Mucosa of rectum (tissue), 2 donors: ENCODE results near the gene HTR3A.

Source experiments
- H3K27ac ChIP-seq, 2 donors: one replicate each; pipeline ENCODE4 v1.7.0; 2013; ENCODE audit warnings: inconsistent platforms in 2 of 2, low read depth in 2 of 2, low read length in 2 of 2
- H3K27me3 ChIP-seq, 2 donors: one replicate each; pipeline ENCODE4 v1.7.0; 2013; ENCODE audit warnings: low read length in 2 of 2; ENCODE audit not compliant: control insufficient read depth in 2 of 2, insufficient read depth in 2 of 2
- H3K36me3 ChIP-seq, 2 donors: one replicate each; pipeline ENCODE4 v1.7.0; 2013; ENCODE audit warnings: low read length in 2 of 2; ENCODE audit not compliant: control insufficient read depth in 2 of 2, insufficient read depth in 2 of 2
- H3K4me1 ChIP-seq, 2 donors: one replicate each; pipeline ENCODE4 v1.7.0; 2013; ENCODE audit warnings: low read length in 2 of 2, mild to moderate bottlenecking in 1 of 2; ENCODE audit not compliant: control insufficient read depth in 2 of 2, insufficient read depth in 2 of 2
- H3K4me3 ChIP-seq, 2 donors: one replicate each; pipeline ENCODE4 v1.7.0; 2013; ENCODE audit warnings: low read length in 2 of 2
- H3K9ac ChIP-seq, 2 donors: one replicate each; pipeline ENCODE4 v1.7.0; 2013; ENCODE audit warnings: low read length in 2 of 2, low read depth in 1 of 2, mild to moderate bottlenecking in 1 of 2
- H3K9me3 ChIP-seq, 2 donors: one replicate each; pipeline ENCODE4 v1.7.0; 2013; ENCODE audit warnings: low read length in 2 of 2; ENCODE audit not compliant: control insufficient read depth in 2 of 2
- donor health status: healthy.
- donor health status: Normal muscosa, but diverticular disease.

Gene HTR3A

DNA sequence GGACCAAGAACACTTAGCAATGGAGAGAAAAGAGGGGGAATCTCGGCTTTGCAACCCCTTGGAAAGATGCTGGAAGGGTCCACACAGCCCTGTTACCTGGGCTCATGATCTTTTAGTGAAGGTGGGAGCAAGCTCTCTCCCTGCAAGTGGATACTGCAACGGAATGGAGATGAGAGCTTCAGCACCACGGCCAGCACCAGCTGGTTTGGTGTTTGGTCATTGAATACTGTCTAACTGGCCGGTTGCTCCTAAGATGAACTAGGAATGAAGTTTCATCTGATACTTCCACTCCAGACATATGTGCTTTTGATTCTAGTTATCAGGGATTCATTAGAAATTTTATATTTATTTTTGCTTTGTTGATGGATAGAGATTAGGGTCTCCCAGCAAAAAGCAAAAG lies 16.3 kb downstream of the HTR3A start:
- Histone ChIP-seq H3K9ac (no peak overlapping the region), H3K4me3 (no peak overlapping the region), H3K36me3 (no peaks in the 10 kb centered on the region), H3K27ac (no peak overlapping the region), H3K9me3 (no peaks in the 10 kb centered on the region), H3K27me3 (peaks cover 2% of the 10 kb centered on the region in 2 donors), H3K4me1 (no peaks in the 10 kb centered on the region)

DNA sequence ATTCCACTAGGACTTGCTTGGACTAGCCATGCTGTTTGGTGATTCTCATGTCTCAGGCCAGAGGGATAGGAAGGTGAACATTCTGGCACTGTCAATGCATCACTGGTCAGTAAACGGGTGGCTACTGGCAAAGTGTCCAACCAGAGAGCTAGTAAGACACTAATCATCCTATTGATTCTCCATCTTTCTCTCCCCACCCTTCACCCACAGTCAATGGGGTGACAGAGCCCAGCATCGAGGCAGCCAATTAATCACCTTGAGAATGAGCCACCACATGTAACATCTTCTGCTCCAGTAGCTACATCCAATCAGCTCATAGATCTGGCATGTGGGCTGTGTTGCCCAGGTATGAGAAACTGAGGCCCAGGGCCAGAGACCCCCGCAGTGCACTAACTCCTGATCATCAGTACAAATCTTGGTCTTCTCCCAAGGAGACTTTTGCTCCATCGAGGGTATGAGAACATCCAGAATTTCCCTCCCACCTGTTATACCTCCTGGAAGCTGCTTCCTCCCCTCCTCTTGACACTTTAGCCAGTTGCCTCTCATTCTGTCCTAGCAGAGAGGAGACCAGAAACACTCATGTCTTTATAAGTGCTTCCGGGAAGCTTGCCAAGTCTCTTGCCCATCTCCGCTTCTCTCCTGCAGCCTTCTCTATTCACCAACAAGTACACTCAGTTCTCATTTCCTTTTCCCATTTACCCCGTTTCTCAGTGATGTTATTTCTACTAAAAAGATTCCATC lies 17.0 kb downstream of the HTR3A start:
- H3K27me3 ChIP-seq = peaks cover 2% of the 10 kb centered on the region in 2 donors
- no peaks in the 10 kb centered on the region for H3K36me3 ChIP-seq
- H3K27ac ChIP-seq = no peak overlapping the region
- H3K4me1 ChIP-seq = no peaks in the 10 kb centered on the region
- H3K4me3 ChIP-seq = no peak overlapping the region
- H3K9ac ChIP-seq = no peak overlapping the region
- H3K9me3 ChIP-seq = no peaks in the 10 kb centered on the region

DNA sequence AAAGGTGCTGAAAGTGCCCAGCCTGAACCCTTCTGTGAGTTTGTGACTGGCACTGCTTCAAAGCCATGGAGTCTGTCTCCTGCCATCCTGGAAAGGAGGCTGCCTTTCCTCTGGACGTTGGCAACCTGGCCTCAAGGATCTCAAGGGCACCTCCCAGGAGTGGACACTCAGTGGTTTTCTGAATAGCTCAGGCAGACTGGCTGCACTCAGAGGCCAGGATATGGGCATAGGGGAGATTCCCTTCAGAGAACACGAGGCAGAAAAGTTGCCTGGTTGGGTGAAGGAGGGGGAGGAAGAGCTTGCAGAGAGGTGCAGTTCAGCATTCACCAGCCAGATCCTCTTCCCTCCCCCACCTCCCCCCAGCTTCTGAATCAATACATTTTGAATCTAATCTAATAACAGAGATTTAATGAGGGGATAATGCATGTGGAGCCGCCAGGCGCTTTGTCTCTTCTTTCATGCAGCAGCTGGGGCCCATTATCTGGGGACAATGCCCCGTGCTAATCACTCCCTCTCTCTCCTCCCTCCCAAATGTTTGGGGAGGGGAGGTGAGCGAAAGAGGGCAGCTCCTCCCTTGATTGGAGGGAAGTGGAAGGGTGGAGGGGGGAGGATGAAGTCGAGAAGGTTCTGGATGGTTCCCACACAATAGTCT lies 17.7 kb downstream of the HTR3A start:
- no peaks in the 10 kb centered on the region for H3K36me3 ChIP-seq
- no peaks in the 10 kb centered on the region for H3K9me3 ChIP-seq
- no peaks in the 10 kb centered on the region for H3K4me1 ChIP-seq
- H3K27ac ChIP-seq = no peak overlapping the region
- no peak overlapping the region for H3K4me3 ChIP-seq
- no peak overlapping the region for H3K9ac ChIP-seq
- peaks cover 2% of the 10 kb centered on the region in 2 donors for H3K27me3 ChIP-seq

DNA sequence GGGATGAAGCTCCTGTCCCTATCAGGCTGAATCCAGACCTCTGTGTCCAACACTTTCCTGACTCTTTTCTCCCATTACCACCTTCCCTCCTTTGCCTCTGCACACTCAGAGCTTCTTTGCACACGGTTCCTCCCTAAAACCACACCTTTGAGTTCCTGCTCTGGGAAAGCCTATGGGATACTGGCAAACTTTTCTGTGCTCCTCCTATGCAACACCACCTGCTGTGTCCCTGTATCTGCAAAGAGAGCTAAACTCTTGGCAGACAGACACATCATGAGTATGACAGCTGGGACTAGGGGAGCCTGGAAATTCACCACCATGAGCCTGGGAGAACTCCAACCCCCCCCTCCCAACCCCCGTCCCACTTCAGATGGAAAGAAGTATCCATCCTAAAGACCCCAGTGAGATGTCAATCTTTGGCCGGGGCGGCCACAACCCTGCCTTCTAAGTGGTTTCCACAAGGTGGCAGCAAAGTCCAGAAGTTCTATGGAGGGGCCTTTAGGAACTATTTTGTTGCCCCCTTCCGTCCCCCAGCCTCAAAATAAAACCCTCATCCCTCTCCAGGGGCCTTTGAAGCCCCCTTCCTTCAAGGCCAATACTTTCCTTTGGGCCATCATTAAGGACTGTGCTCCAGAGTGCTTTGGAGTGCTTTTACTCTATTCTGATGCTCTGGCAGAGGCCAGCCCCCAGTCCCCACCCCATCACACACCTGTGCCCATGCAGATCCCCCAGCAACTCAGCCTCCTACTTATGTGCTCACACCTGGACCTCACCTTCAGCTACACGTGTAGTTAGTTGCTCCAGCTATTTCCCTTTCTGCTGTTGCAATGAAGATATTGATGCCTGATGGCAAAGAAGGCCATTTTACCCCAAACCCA lies 19.4 kb downstream of the HTR3A start:
- Histone ChIP-seq H3K27me3 (peaks cover 2% of the 10 kb centered on the region in 2 donors), H3K9ac (no peak overlapping the region), H3K36me3 (no peaks in the 10 kb centered on the region), H3K4me3 (no peak overlapping the region), H3K9me3 (no peaks in the 10 kb centered on the region), H3K27ac (no peak overlapping the region), H3K4me1 (no peaks in the 10 kb centered on the region)

DNA sequence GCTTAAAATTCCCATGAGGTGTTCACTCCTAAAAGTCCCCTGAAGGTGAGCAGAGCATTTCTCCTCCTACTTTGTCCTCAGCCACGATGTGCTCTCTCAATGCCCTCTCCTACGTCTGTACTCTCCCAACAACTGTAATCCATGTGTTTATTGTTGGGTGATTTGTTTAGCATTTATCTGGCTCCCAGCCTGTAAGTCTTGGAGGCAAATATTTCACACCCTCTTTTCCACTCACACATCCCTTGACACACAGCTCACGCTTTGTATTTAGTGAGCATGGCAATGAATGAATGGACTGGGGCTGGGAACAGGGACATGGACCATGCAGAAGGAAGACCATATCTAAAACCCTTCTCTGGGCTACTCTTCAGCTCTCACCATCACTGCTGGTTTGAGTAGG lies 22.6 kb downstream of the HTR3A start:
- Histone ChIP-seq H3K4me3 (no peak overlapping the region), H3K27ac (no peak overlapping the region), H3K9ac (no peak overlapping the region), H3K27me3 (peaks cover 2 to 5% of the 10 kb centered on the region in 2 donors), H3K9me3 (no peaks in the 10 kb centered on the region), H3K36me3 (no peaks in the 10 kb centered on the region), H3K4me1 (no peaks in the 10 kb centered on the region)

DNA sequence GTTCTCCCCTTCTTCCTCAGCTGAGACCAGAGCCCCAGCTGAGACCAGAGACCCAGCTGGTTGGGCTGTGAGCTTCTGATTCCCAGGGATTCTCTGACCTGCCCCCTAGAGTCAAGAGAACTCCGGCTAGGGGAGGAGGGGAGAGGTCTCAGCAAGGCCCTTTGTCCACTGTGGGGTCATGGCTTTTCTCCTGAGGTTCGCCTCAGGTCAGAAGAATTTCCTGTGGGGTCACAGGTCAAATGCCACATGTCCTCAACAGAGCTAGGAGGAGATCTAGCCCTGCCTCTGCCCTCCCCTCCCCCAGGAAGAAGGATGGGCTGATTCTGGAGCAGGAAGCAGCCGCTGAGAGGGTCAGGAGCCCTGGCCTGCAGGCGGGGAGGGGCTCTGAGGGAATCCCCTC lies 23.7 kb downstream of the HTR3A start:
- H3K27me3 ChIP-seq = peaks cover 2 to 3% of the 10 kb centered on the region in 2 donors
- H3K4me3 ChIP-seq = no peak overlapping the region
- H3K9ac ChIP-seq = no peak overlapping the region
- no peaks in the 10 kb centered on the region for H3K36me3 ChIP-seq
- H3K27ac ChIP-seq = no peak overlapping the region
- H3K9me3 ChIP-seq = no peaks in the 10 kb centered on the region
- H3K4me1 ChIP-seq = no peaks in the 10 kb centered on the region

DNA sequence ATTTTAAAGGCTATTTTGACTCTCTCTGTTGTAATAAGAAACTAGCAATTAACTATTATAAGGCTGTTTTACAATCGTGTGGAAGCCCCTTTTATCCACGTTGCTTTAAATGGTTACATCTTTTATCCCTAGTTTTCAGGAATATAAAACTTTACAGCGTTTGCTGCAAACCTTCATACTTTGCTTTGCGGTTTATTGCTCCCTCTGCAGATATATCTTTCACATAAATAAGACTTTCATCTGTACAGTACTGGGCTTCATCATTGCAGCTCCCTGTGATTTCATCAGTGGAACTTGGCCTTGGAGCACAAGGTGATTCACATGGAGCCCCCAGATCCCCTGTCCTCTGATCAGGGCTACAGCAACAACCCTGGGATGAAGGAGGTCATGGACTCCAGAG lies 25.6 kb downstream of the HTR3A start:
- no peak overlapping the region for H3K27ac ChIP-seq
- no peaks in the 10 kb centered on the region for H3K4me1 ChIP-seq
- H3K4me3 ChIP-seq = no peak overlapping the region
- H3K36me3 ChIP-seq = no peaks in the 10 kb centered on the region
- H3K27me3 ChIP-seq = peaks cover 0 to 3% of the 10 kb centered on the region in 2 donors
- H3K9me3 ChIP-seq = no peaks in the 10 kb centered on the region
- H3K9ac ChIP-seq = no peak overlapping the region

DNA sequence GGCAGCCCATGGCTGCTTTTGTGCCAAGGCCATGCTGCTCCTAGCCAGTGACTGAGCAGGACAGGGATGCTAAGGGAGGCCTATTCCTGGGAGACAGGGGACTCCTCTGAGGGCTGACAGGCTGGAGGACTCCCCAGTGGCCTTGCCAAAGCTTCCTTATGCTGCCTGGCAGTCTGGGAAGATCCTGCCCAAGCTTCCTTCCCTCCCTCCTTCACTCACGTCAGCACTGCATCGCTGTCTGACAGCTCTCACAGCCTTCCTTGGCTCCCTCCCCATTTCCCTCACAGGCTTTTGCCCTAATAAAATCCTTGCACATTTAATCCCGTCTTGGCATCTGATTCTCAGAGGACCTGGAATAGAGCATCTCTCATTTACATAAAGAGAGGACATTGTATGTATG lies 26.5 kb downstream of the HTR3A start:
- H3K4me1 ChIP-seq = no peaks in the 10 kb centered on the region
- no peaks in the 10 kb centered on the region for H3K9me3 ChIP-seq
- H3K36me3 ChIP-seq = no peaks in the 10 kb centered on the region
- peaks cover 0 to 3% of the 10 kb centered on the region in 2 donors for H3K27me3 ChIP-seq
- H3K9ac ChIP-seq = no peak overlapping the region
- no peak overlapping the region for H3K27ac ChIP-seq
- H3K4me3 ChIP-seq = no peak overlapping the region

DNA sequence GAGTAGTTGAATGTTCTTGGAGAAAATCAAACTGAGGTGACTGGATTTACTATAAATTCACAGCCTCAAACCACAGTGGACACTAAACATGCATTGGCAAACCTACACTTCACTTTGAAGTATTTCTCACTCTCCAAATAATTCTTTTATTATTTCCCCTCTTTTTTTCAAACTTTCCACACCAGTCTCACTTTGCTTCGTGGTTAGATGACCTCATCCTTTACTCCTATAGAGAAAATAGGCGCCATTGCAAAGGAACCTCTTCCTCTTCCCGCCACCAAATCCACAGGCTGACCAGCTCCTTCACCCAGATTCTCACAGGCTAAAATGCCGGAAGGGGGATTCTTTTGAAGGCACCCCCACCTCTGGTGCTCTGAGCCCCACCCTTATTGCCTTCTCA lies 33.4 kb downstream of the HTR3A start:
- Histone ChIP-seq H3K27ac (no peak overlapping the region), H3K4me3 (no peak overlapping the region), H3K9me3 (no peaks in the 10 kb centered on the region), H3K27me3 (peaks cover 0 to 5% of the 10 kb centered on the region in 2 donors), H3K36me3 (no peaks in the 10 kb centered on the region), H3K9ac (no peak overlapping the region), H3K4me1 (no peaks in the 10 kb centered on the region)

DNA sequence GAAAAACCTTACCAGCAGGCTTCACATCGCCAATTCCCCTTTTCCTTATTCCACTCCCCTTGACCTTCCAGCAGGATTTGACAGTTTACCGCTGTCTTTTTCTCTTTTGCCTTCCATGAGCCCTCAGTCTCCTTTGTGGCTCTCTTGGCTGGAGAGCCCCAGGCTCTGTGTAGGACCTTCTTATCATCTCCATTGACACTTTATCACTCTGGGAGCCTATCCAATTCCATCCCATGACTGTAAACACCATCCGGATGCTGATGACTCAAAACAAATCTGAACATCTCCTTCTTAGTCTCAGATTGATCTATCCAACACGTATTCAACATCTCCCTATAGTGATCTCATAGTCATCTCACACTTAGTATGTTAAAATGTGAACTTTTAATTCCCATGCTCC lies 36.0 kb downstream of the HTR3A start:
- Histone ChIP-seq H3K36me3 (no peaks in the 10 kb centered on the region), H3K4me3 (no peak overlapping the region), H3K9ac (no peak overlapping the region), H3K4me1 (no peaks in the 10 kb centered on the region), H3K27ac (no peak overlapping the region), H3K27me3 (peaks cover 0 to 6% of the 10 kb centered on the region in 2 donors), H3K9me3 (no peaks in the 10 kb centered on the region)
